OCI-LY1 (cell line): ENCODE results near the gene BGN.

ENCODE experiments used
- EZH2 ChIP-seq: fragments of 200-600 bp; sonication (generic), shearing (Covaris generic); IDR thresholded peaks from 2 replicates; pipeline ENCODE4 v1.8.0; 2017; ENCODE audit warnings: borderline replicate concordance, mixed run types, mild to moderate bottlenecking, antibody characterized with exemption, low read length, moderate library complexity, mixed read lengths
- TF ChIP-seq, protein P1 (sequence below): fragments of 200-600 bp; sonication (generic), shearing (Covaris generic); IDR thresholded peaks from 2 replicates; pipeline ENCODE4 v1.5.1; 2017; ENCODE audit warnings: mild to moderate bottlenecking, antibody characterized with exemption, low read length, moderate library complexity, mixed read lengths

DNA sequence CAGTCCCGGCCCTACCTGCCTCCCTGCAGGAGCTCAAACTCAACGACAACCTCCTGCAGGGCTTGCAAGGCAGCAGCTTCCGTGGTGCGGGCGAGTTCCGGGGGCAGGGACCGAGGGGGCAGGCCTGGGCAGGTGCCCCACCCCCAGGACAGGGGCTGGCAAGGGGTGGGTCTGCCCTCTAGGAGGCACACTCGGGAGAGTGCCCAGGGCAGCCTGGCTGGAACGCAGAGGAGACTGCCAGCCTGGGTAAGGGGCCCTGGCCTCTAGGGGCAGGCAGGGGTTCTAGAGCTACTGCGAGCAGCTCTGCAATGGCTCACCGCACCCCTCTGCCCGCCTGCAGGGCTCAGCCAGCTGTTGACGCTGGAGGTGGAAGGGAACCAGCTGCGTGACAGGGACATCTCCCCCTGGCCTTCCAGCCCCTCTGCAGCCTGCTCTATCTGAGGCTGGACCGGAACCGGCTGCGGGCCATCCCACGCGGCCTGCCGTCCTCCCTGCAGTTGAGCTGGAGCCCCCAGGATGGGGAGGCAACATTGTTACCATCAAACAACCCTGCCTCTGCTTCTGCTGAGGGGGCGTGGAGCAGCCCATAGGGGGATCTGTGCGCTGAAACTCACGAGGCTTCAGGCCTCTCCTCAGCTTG, 12.3 kb upstream of the BGN start:
- TF ChIP-seq, protein P1, sequence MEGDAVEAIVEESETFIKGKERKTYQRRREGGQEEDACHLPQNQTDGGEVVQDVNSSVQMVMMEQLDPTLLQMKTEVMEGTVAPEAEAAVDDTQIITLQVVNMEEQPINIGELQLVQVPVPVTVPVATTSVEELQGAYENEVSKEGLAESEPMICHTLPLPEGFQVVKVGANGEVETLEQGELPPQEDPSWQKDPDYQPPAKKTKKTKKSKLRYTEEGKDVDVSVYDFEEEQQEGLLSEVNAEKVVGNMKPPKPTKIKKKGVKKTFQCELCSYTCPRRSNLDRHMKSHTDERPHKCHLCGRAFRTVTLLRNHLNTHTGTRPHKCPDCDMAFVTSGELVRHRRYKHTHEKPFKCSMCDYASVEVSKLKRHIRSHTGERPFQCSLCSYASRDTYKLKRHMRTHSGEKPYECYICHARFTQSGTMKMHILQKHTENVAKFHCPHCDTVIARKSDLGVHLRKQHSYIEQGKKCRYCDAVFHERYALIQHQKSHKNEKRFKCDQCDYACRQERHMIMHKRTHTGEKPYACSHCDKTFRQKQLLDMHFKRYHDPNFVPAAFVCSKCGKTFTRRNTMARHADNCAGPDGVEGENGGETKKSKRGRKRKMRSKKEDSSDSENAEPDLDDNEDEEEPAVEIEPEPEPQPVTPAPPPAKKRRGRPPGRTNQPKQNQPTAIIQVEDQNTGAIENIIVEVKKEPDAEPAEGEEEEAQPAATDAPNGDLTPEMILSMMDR, result no peak
- TF ChIP-seq EZH2, result no peak
